Erythroblast (primary cell): ENCODE data around the gene ACSL1.

Source experiments
- GATA1 ChIP-seq: IDR thresholded peaks from 2 replicates; pipeline ENCODE4 v1.6.1; 2011; ENCODE audit warnings: low read depth, mild to moderate bottlenecking, control low read depth, low read length, moderate library complexity
- POLR2A ChIP-seq: IDR thresholded peaks from 2 replicates; pipeline ENCODE4 v1.6.1; 2011; ENCODE audit warnings: mild to moderate bottlenecking, low read length

- no peak for TF ChIP-seq POLR2A
- TF ChIP-seq GATA1, result no peak
Observed at GRCh38 chr4:184715526-184715925, 110.2 kb downstream of the ACSL1 start.
